ENCODE results near the gene TSHZ2.
A peak's percentile ranks its signal among the peaks of the same experiment; 100 is the strongest.
"Not testable (repeated sequence)": the region's sequence is repeated elsewhere in the genome, so short reads cannot be mapped to it uniquely, and the experiment has no call there.

Gene TSHZ2

DNA sequence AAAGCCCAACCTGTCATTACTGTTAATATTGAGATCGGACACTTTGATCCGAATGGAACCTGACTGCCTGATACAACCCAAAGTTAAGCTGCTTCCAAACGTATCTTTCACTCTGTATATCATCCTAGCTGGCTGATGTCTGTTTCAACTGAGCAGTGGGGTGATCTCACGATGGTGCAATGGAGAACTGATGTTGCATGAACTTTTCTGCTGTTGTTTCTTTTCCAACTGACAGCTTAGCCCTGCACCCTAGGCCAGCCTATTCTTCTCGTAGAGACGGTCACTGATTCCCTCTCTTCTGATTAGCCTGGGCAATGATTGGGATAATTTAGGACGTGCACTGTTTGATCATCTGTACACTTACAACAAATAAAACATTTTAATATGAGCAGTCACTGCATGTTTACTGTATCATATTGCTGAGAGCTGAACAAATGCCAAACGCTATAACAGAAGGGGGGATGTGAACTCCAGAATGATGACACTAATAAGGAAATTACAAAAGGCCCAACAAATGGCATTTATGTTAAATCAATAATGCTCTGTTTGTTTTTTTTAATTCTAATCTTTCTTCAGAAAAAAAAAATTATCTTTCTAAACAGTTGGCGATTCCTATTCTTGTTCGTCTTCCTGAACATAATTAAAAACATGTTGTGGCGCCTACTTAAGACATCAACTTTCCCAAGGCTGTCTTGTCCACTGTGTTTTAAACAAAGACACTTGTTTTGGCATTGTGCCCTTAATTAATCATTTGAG lies 436.7 kb downstream of the TSHZ2 start:
- peaks cover 13% of the 10 kb centered on the region for H3K4me1 Mint-ChIP-seq (ENCODE audit: low read depth)
- H3K4me3 Mint-ChIP-seq, result no peak overlapping the region
- no peaks in the 10 kb centered on the region for H3K9me3 Mint-ChIP-seq
- H3K27me3 Mint-ChIP-seq, result peaks cover 7% of the 10 kb centered on the region
- intact Hi-C loops (cut with micrococcal nuclease), result no loop called here
- H3K27ac Mint-ChIP-seq, result no peak overlapping the region
- no peaks in the 10 kb centered on the region for H3K36me3 Mint-ChIP-seq (ENCODE audit: low read depth)

DNA sequence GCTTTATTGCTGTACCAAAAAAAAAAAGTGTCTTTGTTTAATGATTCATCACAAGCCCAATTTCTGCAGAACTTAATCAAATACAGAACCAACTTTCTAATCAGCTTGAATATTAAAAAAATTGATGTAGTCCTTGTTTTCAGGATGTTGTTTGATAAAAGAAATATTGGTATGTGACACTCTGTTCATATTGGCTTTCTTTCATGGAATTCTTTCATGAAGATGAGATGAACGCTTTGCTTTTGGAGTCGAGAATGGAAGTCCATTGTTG lies 437.2 kb downstream of the TSHZ2 start:
- Mint-ChIP-seq H3K27me3 (peaks cover 7% of the 10 kb centered on the region), H3K9me3 (no peaks in the 10 kb centered on the region), H3K36me3 (ENCODE audit: low read depth) (no peaks in the 10 kb centered on the region), H3K4me1 (ENCODE audit: low read depth) (peaks cover 13% of the 10 kb centered on the region), H3K27ac (no peak overlapping the region), H3K4me3 (no peak overlapping the region)
- intact Hi-C loops (cut with micrococcal nuclease), result no loop called here

GRCh38 chr20:53411129-53411528 lies 439.0 kb downstream of the TSHZ2 start:
- Mint-ChIP-seq H3K4me3 (no peak overlapping the region), H3K27me3 (peaks cover 7% of the 10 kb centered on the region), H3K36me3 (ENCODE audit: low read depth) (no peaks in the 10 kb centered on the region), H3K27ac (no peak overlapping the region), H3K4me1 (ENCODE audit: low read depth) (peaks cover 7% of the 10 kb centered on the region), H3K9me3 (no peaks in the 10 kb centered on the region)
- intact Hi-C loops (cut with micrococcal nuclease), result no loop called here

- Mint-ChIP-seq H3K4me1 (ENCODE audit: low read depth) (peaks cover 7% of the 10 kb centered on the region), H3K36me3 (ENCODE audit: low read depth) (no peaks in the 10 kb centered on the region), H3K9me3 (no peaks in the 10 kb centered on the region), H3K4me3 (no peak overlapping the region), H3K27me3 (peaks cover 7% of the 10 kb centered on the region), H3K27ac (no peak overlapping the region)
- intact Hi-C loops (cut with micrococcal nuclease), result no loop called here
Observed at GRCh38 chr20:53411891-53412290, 439.7 kb downstream of the TSHZ2 start.

- intact Hi-C loops (cut with micrococcal nuclease), result no loop called here
- peaks cover 7% of the 10 kb centered on the region for H3K27me3 Mint-ChIP-seq
- H3K9me3 Mint-ChIP-seq, result no peaks in the 10 kb centered on the region
- H3K4me1 Mint-ChIP-seq (ENCODE audit: low read depth), result peaks cover 7% of the 10 kb centered on the region
- no peak overlapping the region for H3K4me3 Mint-ChIP-seq
- H3K36me3 Mint-ChIP-seq (ENCODE audit: low read depth), result no peaks in the 10 kb centered on the region
- H3K27ac Mint-ChIP-seq, result no peak overlapping the region
Observed at GRCh38 chr20:53412577-53413185, 440.5 kb downstream of the TSHZ2 start.

DNA sequence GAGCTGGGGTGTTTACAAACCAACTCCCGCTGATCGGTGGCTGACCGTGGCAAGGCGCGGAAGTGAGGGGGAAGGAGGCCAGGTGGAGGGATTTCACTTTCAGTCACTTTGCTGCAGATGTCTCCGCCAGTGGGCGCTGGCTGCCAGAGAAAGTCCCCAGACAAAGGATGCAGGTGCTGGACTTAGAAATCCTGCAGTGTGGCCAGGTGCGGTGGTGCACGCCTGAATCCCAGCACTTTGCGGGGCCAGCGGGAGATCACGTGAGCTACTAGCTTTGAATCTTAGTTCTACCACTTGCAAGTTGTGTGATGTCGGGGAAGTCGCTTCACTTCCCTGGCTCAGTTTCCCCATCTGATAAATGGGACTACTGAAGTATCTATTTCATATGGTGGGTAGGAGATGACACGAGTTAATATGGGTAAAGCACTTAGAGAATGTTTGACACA lies 441.1 kb downstream of the TSHZ2 start:
- Mint-ChIP-seq H3K36me3 (ENCODE audit: low read depth) (no peaks in the 10 kb centered on the region), H3K27ac (no peak overlapping the region), H3K9me3 (no peaks in the 10 kb centered on the region), H3K4me1 (ENCODE audit: low read depth) (peaks cover 7% of the 10 kb centered on the region), H3K27me3 (peaks cover 7% of the 10 kb centered on the region), H3K4me3 (no peak overlapping the region)
- intact Hi-C loops (cut with micrococcal nuclease), result no loop called here

DNA sequence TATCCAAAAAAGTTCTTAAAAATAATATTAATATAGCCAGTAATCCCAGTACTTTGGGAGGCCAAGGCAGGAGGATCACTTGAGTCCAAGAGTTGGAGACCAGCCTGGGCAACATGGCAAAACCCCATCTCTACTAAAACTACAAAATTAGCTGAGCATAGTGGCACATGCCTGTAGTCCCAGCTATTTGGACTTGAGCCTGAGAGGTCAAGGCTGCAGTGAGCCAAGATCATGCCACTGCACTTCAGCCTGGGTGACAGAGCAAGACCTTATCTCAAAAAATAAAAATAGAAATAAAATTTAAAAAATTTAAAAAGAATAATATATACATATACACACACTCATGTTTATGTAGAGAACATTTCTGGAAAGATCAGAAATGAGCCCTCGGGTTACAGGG lies 441.7 kb downstream of the TSHZ2 start:
- not testable (repeated sequence) for H3K27me3 Mint-ChIP-seq

DNA sequence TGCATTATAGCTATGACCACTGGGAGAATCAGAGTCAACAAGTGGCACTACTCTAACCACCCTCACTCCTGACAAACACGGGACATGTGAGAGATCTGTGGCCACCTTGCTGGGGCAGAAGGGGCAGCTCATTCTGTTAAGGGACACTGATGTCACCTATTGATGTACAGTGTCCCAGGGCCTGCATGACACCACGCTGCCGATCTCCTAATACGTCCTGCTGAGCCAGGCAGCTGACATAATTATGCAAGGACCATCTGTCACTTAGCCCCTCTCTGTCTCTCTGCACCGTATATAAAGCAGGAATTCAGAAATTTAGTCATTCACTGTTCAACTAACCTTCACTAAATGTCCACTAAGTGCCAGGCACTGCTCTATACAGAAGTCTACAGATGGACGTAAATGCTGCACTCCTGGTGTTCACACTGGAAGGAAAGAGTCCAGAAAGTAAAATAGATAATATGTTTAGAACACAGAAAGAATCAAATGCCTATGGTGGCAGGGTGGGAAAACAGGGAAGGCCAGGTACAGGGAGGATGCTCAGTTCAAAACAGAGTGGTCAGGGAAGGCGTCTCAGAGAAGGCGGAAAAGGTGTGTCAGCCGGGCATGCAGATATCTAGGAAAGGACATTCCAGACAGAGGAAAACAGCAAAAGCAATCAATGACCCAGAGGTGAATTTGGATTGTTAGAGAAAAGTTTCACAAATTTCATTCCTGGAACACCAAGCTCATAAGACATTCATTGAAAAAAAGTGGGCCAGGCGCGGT lies 447.7 kb downstream of the TSHZ2 start:
- intact Hi-C loops (cut with micrococcal nuclease), result no loop called here
- Mint-ChIP-seq H3K4me3 (no peak overlapping the region), H3K27ac (no peak overlapping the region), H3K9me3 (peaks cover 7% of the 10 kb centered on the region), H3K27me3 (peaks cover 7% of the 10 kb centered on the region), H3K36me3 (ENCODE audit: low read depth) (no peaks in the 10 kb centered on the region), H3K4me1 (ENCODE audit: low read depth) (no peaks in the 10 kb centered on the region)

More for the DNA sequence above, 441.7 kb downstream of the TSHZ2 start:
- H3K9me3 Mint-ChIP-seq; intact Hi-C loops (cut with micrococcal nuclease); H3K4me3 Mint-ChIP-seq; H3K4me1 Mint-ChIP-seq (ENCODE audit: low read depth); H3K36me3 Mint-ChIP-seq (ENCODE audit: low read depth); H3K27ac Mint-ChIP-seq: not testable (repeated sequence)

GRCh38 chr20:53421343-53421742 lies 449.2 kb downstream of the TSHZ2 start:
- peaks cover 9% of the 10 kb centered on the region for H3K9me3 Mint-ChIP-seq
- intact Hi-C loops (cut with micrococcal nuclease), result no loop called here
- H3K27ac Mint-ChIP-seq, result no peak overlapping the region

DNA sequence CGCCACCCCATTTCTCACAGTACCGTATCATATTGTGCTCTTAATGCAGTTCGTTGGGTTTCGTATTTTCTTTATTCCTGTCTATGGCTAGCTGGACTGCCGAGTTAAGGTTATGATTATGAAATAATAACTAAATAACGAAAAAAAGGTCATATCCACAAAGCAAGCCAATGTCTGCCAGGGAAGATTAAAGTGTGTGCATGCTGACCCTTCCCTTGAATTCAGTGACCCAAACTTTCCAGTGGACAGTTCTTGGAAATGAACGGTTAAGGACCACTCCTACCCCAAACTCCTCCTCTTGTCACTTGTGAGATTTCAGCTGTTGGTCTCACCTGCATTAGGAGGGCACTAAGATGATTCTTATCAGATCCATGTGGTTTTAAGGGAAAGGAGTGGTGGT lies 449.9 kb downstream of the TSHZ2 start:
- H3K4me1 Mint-ChIP-seq (ENCODE audit: low read depth), result peaks cover 14% of the 10 kb centered on the region
- intact Hi-C loops (cut with micrococcal nuclease), result no loop called here

More at GRCh38 chr20:53421343-53421742, 449.2 kb downstream of the TSHZ2 start:
- H3K4me3 Mint-ChIP-seq, result no peak overlapping the region
- peaks cover 7% of the 10 kb centered on the region for H3K4me1 Mint-ChIP-seq (ENCODE audit: low read depth)
- H3K36me3 Mint-ChIP-seq (ENCODE audit: low read depth), result no peaks in the 10 kb centered on the region
- H3K27me3 Mint-ChIP-seq, result peaks cover 7% of the 10 kb centered on the region

DNA sequence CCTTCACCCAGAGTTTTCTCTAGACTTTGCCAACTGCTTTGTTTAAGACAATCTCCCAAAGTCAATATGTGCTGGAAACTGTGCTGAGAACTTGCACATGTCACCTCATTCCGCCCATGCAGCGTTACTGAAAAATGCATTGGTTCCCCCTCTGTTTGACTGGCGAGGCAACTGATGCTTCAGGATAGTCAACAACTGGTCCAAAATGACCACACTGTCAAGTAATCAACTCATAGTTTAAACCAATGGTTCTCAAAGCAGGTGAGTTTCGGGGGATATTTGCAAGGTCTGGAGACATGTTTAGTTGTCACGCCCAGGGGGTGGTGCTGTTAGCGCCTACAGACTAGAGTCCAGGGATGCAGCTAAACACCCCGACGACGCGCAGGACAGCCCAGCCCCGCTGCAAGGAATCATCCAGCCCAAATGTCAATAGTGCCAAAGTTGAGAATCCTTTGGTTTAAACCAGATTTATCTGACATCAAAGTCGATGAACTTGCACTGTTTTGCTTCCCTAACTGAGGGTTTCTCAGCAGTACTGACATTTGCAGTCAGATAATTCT lies 451.5 kb downstream of the TSHZ2 start:
- H3K4me1 Mint-ChIP-seq (ENCODE audit: low read depth), result peaks cover 14% of the 10 kb centered on the region
- intact Hi-C loops (cut with micrococcal nuclease), result no loop called here
- H3K27me3 Mint-ChIP-seq, result peaks cover 7% of the 10 kb centered on the region
- no peak overlapping the region for H3K27ac Mint-ChIP-seq
- peaks cover 19% of the 10 kb centered on the region for H3K9me3 Mint-ChIP-seq
- no peak overlapping the region for H3K4me3 Mint-ChIP-seq
- no peaks in the 10 kb centered on the region for H3K36me3 Mint-ChIP-seq (ENCODE audit: low read depth)

More for the DNA sequence above, 449.9 kb downstream of the TSHZ2 start:
- Mint-ChIP-seq H3K27ac (no peak overlapping the region), H3K9me3 (peaks cover 16% of the 10 kb centered on the region), H3K36me3 (ENCODE audit: low read depth) (no peaks in the 10 kb centered on the region), H3K4me3 (no peak overlapping the region), H3K27me3 (peaks cover 7% of the 10 kb centered on the region)

DNA sequence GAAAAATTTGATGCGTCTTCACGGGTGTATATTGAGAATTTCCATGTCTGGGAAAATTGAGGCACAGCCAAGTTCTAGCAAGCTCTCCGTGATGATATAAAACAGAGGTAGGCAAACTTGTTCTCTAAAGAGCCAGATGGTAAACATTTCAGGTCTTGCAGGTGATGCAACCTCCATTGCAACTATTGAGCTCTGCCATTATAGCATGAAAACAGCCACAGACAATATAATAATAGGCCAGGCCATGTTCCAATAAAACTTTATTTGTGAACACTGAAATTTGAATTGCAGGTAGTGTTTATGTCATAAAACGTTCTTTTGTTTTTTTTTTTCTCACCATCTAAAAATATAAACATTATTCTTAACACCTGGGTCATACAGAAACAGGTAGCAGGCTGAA lies 453.3 kb downstream of the TSHZ2 start:
- Mint-ChIP-seq H3K36me3 (ENCODE audit: low read depth) (no peaks in the 10 kb centered on the region), H3K27me3 (peaks cover 5% of the 10 kb centered on the region), H3K27ac (no peak overlapping the region), H3K4me1 (ENCODE audit: low read depth) (peaks cover 14% of the 10 kb centered on the region), H3K4me3 (no peak overlapping the region), H3K9me3 (peaks cover 19% of the 10 kb centered on the region)
- intact Hi-C loops (cut with micrococcal nuclease), result no loop called here

DNA sequence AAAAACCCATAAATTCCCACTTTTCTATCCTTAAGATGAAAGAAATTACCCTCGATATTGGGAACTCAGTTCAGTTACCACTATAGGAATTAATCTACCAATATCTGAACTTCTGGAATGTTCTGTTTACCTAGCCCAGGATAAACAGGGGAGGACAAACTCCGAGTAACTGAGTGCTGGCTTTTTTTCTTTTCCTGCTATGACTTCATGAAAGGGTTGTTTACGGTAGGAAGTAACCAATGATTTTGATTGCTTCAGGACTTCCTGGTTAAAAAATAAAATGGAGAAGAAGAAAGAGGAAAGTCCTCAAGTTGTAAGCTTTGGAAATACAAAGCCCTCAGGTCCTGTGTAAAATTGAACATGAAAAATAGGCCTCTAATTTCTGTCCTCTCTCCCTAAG lies 453.8 kb downstream of the TSHZ2 start:
- no peak overlapping the region for H3K4me3 Mint-ChIP-seq
- peak overlapping the region; percentile 37 for H3K27ac Mint-ChIP-seq
- H3K4me1 Mint-ChIP-seq (ENCODE audit: low read depth), result peaks cover 14% of the 10 kb centered on the region
- peaks cover 19% of the 10 kb centered on the region for H3K9me3 Mint-ChIP-seq
- no peaks in the 10 kb centered on the region for H3K36me3 Mint-ChIP-seq (ENCODE audit: low read depth)
- peaks cover 5% of the 10 kb centered on the region for H3K27me3 Mint-ChIP-seq
- intact Hi-C loops (cut with micrococcal nuclease), result no loop called here

GRCh38 chr20:53426766-53427312 lies 454.7 kb downstream of the TSHZ2 start:
- peaks cover 19% of the 10 kb centered on the region for H3K9me3 Mint-ChIP-seq
- H3K4me1 Mint-ChIP-seq (ENCODE audit: low read depth), result peaks cover 14% of the 10 kb centered on the region
- no peak overlapping the region for H3K27ac Mint-ChIP-seq

More at GRCh38 chr20:53426766-53427312, 454.7 kb downstream of the TSHZ2 start:
- peaks cover 5% of the 10 kb centered on the region for H3K27me3 Mint-ChIP-seq
- H3K4me3 Mint-ChIP-seq, result no peak overlapping the region
- H3K36me3 Mint-ChIP-seq (ENCODE audit: low read depth), result no peaks in the 10 kb centered on the region
- intact Hi-C loops (cut with micrococcal nuclease), result no loop called here
